Lung (tissue), 12 donors: Measurements from ENCODE around the gene MAMDC2. TPM values are rescaled to one million over a fixed set of nuclear protein-coding genes. Genes with fewer than 3 reads are reported as not detected.

ENCODE experiments used
- ATAC-seq: fragments of 200-7000 bp; cut with Tn5 transposase; one replicate; pipeline ENCODE4 v1.9.1; 2020; ENCODE audit warnings: moderate number of reproducible peaks; ENCODE audit not compliant: insufficient read depth, low FRiP score
- DNase-seq, 3 donors: peaks; one replicate each; pipeline ENCODE4 v3.0.0-alpha.2; 2013 to 2017
- H3K27ac ChIP-seq, 2 donors: one replicate each; pipeline ENCODE4 v1.5.1; 2013; ENCODE audit warnings: mild to moderate bottlenecking in 2 of 2, moderate library complexity in 2 of 2, control low read depth in 1 of 2, inconsistent platforms in 1 of 2, low read depth in 1 of 2, low read length in 1 of 2
- H3K27me3 ChIP-seq, 3 donors: one replicate each; pipeline ENCODE4 v1.5.1; 2013; ENCODE audit warnings: low read length in 2 of 3; ENCODE audit not compliant: control insufficient read depth in 3 of 3, insufficient read depth in 3 of 3
- H3K36me3 ChIP-seq, 4 donors: one replicate each; pipeline ENCODE4 v1.5.1; 2013; ENCODE audit warnings: low read length in 4 of 4, mild to moderate bottlenecking in 1 of 4, moderate library complexity in 1 of 4; ENCODE audit not compliant: control insufficient read depth in 4 of 4, insufficient read depth in 4 of 4
- H3K4me1 ChIP-seq, 5 donors: one replicate each; pipeline ENCODE4 v1.5.1; 2013; ENCODE audit warnings: low read length in 5 of 5, mild to moderate bottlenecking in 2 of 5, moderate library complexity in 1 of 5; ENCODE audit not compliant: control insufficient read depth in 5 of 5, insufficient read depth in 5 of 5
- H3K4me3 ChIP-seq: one replicate; pipeline ENCODE4 v1.5.1; 2013; ENCODE audit warnings: mild to moderate bottlenecking, control low read depth, moderate library complexity
- H3K9ac ChIP-seq, 2 donors: one replicate each; pipeline ENCODE4 v1.5.1; 2013; ENCODE audit warnings: low read length in 2 of 2, control low read depth in 1 of 2; ENCODE audit not compliant: insufficient read depth in 1 of 2
- H3K9me3 ChIP-seq, 4 donors: one replicate each; pipeline ENCODE4 v1.5.1; 2013; ENCODE audit warnings: low read length in 3 of 4, mild to moderate bottlenecking in 1 of 4, moderate library complexity in 1 of 4; ENCODE audit not compliant: control insufficient read depth in 4 of 4, insufficient read depth in 3 of 4
- WGBS, 2 donors: extraction: QIAGEN DNeasy Blood & Tissue Kit; methylation state at CpG; one replicate each; pipeline ENCODE4 v1.1.7; 2013; 5-methylcytosine and 5-hydroxymethylcytosine counted together
- polyA plus RNA-seq, 2 donors: library from polyadenylated mRNA; stranded (reverse); fragments of 200-250 nt; gene quantifications; one replicate each; pipeline ENCODE4 v1.2.1, GENCODE V29; 2013
- total RNA-seq, 2 donors: library from RNA; depleted of rRNA in 1 of 2; stranded (reverse); fragments of >200 nt in 1 of 2; gene quantifications; one replicate each; pipeline ENCODE4 v1.2.1, GENCODE V29; 2014 to 2021
- TF ChIP-seq, protein P1 (sequence below): IDR thresholded peaks from 2 replicates; pipeline ENCODE4 v1.5.1; 2012; ENCODE audit warnings: mild to moderate bottlenecking; ENCODE audit errors: control extremely low read depth, extremely low read depth
- donor health status: control.
- donor health status: control.
- donor health status: Bipolar disorder and iron deficiency.
- donor health status: healthy.
- donor health status: DM: yes; HTN: yes; CAD: no.

Gene MAMDC2
- total and polyA plus RNA-seq, 4 donors: 6.5 to 28.6 (median 10.0) TPM

DNA sequence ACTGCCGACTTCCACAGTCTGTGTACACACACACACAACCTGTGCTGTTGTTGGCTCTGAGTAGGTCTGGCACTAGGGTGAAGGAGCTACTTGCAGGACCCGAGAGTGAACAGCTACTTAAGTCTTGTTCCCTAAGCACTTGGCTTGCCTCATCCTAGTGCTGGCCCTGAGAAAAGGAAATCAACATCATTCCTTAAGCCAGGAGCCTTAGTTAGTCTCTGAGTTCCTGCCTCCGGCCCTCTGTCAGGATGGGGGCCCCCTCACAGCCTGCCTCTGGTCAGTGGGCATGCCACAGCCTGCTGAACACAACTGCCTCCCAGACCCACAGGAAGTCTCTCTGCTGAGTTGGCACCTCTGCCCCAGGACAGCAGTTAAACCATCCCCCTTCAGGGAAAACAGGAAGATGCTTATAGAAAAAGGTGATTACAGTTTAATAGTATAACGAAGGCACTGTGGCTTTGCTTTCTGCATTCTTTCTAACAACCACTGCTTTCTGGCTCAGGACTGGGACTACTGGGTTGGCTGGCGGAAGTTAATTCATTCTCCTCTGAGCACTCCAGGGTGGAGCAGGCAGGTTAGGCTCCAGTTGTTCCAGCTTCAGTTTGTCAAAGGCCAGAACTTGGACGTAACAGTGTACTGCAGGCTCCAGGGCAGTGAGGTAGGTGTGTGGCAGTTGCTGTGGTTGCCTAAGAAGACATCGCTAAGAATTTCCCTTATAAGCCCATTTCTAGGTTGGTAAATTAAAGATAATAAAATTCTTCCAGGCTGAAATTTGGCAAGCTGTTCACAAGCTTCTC lies 2.8 kb downstream of the MAMDC2 start:
- Histone ChIP-seq H3K9ac (no peak overlapping the region), H3K27ac (peak overlapping the region in 1 of 2 donors; percentile 43)
- no peak for DNase-seq

DNA sequence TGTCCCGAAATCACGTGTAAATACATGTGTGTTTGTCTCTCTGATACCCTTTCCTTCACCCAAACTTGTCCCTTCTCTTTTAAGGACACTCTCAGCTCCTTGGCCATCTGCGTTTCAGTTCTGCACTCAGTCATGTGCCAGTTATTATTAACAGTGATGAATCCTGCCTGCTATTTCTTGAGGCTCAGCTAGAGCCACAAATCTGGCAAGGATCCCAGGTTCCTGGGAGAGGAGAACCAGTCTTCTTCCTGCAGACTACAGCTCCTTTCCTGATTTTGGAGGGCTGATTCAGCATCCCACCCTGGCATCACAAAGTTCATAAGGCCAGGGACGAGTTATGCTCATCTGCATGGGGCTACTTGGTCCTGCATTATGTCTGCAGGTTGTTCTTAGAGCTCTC lies 5.6 kb downstream of the MAMDC2 start:
- no peak overlapping the region for H3K9ac ChIP-seq
- peak; percentile 47 to 75 (median 60) for DNase-seq

More for the DNA sequence above, 2.8 kb downstream of the MAMDC2 start:
- peaks cover 0 to 3% (median 0%) of the 10 kb centered on the region in 4 donors for H3K9me3 ChIP-seq
- peaks cover 0 to 2% (median 0%) of the 10 kb centered on the region in 4 donors for H3K36me3 ChIP-seq
- no peak overlapping the region for H3K4me3 ChIP-seq
- 30 to 34% methylated on average over 7 of the region's 7 CpGs for WGBS, 2 donors
- H3K27me3 ChIP-seq: peaks cover 0 to 5% (median 4%) of the 10 kb centered on the region in 3 donors
- no peak for ATAC-seq
- H3K4me1 ChIP-seq: peaks cover 0 to 38% (median 6%) of the 10 kb centered on the region in 5 donors
- TF ChIP-seq, protein P1, sequence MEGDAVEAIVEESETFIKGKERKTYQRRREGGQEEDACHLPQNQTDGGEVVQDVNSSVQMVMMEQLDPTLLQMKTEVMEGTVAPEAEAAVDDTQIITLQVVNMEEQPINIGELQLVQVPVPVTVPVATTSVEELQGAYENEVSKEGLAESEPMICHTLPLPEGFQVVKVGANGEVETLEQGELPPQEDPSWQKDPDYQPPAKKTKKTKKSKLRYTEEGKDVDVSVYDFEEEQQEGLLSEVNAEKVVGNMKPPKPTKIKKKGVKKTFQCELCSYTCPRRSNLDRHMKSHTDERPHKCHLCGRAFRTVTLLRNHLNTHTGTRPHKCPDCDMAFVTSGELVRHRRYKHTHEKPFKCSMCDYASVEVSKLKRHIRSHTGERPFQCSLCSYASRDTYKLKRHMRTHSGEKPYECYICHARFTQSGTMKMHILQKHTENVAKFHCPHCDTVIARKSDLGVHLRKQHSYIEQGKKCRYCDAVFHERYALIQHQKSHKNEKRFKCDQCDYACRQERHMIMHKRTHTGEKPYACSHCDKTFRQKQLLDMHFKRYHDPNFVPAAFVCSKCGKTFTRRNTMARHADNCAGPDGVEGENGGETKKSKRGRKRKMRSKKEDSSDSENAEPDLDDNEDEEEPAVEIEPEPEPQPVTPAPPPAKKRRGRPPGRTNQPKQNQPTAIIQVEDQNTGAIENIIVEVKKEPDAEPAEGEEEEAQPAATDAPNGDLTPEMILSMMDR: no peak

DNA sequence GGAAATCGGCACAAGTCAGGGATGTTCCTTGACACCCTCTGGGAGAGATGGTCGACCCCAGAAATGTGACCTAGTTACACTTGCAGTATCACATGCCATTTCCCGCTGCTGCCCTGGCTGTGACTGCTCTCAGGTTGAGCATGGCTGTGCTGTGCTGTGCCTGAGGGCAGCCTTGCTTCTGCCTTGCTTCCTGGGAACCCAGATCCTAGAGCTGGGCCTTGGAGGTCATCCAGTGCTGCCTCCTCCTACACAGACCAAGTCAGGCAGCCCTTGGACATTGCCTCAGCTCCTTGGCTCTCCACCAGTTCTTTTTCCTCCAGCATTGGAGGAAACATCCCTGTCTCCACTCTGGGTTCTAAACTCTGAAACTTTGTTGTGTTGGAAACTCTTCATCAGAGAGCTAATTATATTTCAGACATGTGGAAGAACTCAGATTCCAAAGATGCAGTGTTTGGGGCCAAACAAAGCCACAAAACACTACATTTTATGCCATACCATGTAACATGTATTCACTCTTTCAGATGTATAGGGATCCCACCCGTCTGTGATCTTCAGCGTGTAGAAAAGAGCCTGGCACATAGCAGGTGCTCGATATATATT lies 6.1 kb downstream of the MAMDC2 start:
- Histone ChIP-seq H3K36me3 (peaks cover 0 to 2% (median 0%) of the 10 kb centered on the region in 4 donors), H3K4me3 (no peak overlapping the region), H3K27me3 (peaks cover 0 to 4% (median 0%) of the 10 kb centered on the region in 3 donors), H3K4me1 (peaks cover 7 to 20% (median 12%) of the 10 kb centered on the region in 5 donors), H3K9me3 (peaks cover 0 to 3% (median 0%) of the 10 kb centered on the region in 4 donors), H3K9ac (no peak overlapping the region), H3K27ac (peak overlapping the region in 1 of 2 donors; percentile 34)
- DNase-seq: peak in 2 of 3 donors; percentile 20 to 70
- TF ChIP-seq, protein P1: no peak
- WGBS, 2 donors: 63 to 83% methylated on average over 6 of the region's 6 CpGs
- peak; percentile 32 for ATAC-seq

More for the DNA sequence above, 5.6 kb downstream of the MAMDC2 start:
- ATAC-seq: no peak
- WGBS, 2 donors: 31 to 39% methylated on average over 4 of the region's 4 CpGs
- Histone ChIP-seq H3K36me3 (peaks cover 0 to 2% (median 0%) of the 10 kb centered on the region in 4 donors), H3K27me3 (peaks cover 0 to 4% (median 0%) of the 10 kb centered on the region in 3 donors), H3K4me3 (no peak overlapping the region), H3K4me1 (peaks cover 7 to 24% (median 12%) of the 10 kb centered on the region in 5 donors), H3K27ac (peak overlapping the region in 1 of 2 donors; percentile 34), H3K9me3 (peaks cover 0 to 3% (median 0%) of the 10 kb centered on the region in 4 donors)
- TF ChIP-seq, protein P1: no peak
